IPS DF 19.7 (cell line): Measurements from ENCODE around the gene GCNT2.
"Not testable (repeated sequence)": the region's sequence is repeated elsewhere in the genome, so short reads cannot be mapped to it uniquely, and the experiment has no call there.

Source experiments
- DNase-seq: peaks from one replicate; pipeline ENCODE4 v3.0.0-alpha.2; 2013; ENCODE audit warnings: low read depth, low spot score

GCNT2 gene

GRCh38 chr6:10521104-10521808 is at the start of gene GCNT2:
TSS of gene GCNT2 (plus strand) at chr6:10521351. CDS start at chr6:10528912, 7,561 bp downstream.
- peak; percentile 85 for DNase-seq

GRCh38 chr6:10472634-10473033 is 48.5 kb upstream of the GCNT2 start:
- no peak for DNase-seq

- peak; percentile 30 for DNase-seq
These were observed 42.7 kb upstream of the GCNT2 start for GRCh38 chr6:10478187-10479040.

- no peak for DNase-seq
These were observed 41.0 kb upstream of the GCNT2 start for GRCh38 chr6:10479939-10480700.

DNA sequence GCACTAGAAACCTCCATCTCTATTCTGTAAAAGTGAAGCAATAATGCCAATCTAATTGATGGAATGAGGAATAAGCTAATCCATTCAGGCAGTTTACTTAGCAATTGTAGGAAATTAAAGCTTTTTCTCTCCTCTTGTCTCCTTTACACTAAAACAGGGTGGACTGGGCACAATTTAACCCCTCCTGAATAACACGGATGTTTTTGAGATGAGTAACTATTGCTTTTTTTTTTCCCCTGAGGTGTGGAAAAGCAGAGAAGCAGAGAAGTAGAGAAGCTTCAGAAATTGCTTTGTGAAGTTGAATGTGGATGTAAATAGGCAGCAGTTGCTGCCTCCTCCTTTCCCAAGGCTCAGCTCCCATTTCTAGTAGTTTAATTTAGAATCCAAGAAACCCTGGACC is 40.0 kb upstream of the GCNT2 start:
- no peak for DNase-seq

DNA sequence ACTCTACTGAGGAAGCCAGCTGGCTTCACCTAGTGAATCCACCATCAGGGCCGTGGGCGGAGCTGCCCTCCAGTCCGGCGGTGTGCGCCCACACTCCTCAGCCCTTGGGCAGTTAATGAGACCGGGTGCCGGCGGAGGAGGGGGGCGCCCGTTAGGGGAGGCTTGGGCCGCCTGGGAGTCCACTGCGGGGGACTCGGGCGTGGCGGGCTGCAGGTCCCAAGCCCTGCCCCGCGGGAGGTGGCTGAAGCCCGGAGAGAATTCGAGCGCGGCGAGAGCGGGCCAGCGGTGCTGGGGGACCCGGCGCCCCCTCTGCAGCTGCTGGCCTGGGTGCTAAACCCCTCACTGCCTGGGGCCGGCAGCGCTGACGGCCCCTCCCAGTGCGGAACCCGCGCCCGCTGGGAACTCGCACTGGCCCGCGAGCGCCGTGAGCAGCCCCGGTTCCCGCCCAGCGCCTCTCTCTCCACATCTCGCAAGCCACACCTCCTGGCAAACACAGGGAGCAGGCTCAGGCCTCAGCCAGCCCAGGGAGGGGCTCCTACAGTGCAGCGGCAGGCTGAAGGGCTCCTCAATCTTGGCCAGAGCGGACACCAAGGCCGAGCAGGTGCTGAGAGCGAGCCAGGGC is 38.4 kb upstream of the GCNT2 start:
- no peak for DNase-seq

DNA sequence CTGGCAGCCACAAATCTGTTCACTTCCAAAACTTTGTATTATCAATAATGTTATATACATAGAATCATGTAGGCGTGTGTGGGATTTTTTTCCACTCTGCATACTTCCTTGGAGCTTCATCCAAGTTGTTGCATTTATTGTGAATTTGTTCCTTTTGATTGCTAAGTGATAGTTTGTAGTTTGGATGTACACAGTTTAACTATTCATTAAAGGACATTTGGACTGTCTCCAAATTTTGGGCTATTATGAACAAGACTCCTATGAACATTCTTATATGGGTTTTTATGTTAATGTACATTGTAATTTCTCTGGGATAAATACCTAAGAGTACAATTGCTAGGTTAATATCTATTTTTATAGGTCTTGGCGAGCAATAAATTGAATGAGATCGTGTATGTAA is 36.2 kb upstream of the GCNT2 start:
- DNase-seq: no peak

DNA sequence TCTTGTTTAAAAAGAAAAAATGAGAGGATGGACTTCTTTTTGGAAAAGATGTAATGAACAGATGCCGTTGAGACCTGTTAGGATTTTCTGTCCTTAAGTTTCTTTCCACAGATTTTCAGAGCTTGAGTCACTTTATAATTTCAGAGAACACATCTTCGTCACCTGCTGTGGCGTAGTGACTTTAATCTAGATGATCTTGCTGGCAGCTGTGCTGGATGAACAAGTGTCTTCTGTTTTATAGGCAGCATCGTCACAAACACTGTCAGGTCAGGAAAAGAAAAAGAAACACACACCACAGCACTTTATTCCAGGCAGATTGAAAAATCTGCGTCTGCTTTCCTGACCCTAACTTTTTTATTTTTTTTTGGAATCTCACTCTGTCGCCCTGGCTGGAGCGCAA is 35.7 kb upstream of the GCNT2 start:
- DNase-seq: no peak

GRCh38 chr6:10486215-10486614 is 34.9 kb upstream of the GCNT2 start:
- no peak for DNase-seq

GRCh38 chr6:10486944-10487588 is 34.1 kb upstream of the GCNT2 start:
- DNase-seq: not testable (repeated sequence)

DNA sequence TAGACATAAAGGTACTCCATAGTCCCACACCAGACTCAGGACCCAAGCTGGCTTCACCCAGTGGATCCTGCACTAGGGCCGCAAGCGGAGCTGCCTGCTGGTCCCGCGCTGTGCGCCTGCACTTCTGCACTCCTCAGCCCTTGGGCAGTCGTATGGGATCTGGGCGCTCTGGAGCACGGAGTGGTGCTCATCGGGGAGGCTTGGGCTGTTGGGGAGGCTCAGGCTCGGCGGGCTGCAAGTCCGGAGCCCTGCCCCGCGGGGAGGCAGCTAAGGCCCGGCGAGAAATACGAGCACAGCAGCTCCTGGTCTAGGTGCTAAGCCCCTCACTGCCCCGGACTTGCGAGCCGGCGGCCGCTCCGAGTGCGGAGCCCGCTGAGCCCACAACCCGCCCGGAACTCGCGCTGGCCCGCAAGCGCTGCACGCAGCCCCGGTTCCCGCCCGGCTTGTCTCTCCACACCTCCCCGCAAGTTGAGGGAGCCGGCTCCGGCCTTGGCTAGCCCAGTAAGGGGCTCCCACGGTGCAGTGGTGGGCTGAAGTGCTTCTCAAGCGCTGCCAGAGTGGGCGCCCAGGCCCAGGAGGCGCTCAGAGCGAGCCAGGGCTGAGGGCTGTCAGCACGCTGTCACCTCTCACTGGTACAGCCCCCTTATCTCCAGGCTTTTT is 33.4 kb upstream of the GCNT2 start:
- no peak for DNase-seq

GRCh38 chr6:10491463-10491862 is 29.7 kb upstream of the GCNT2 start:
- DNase-seq: no peak

- not testable (repeated sequence) for DNase-seq
These were observed 29.2 kb upstream of the GCNT2 start for GRCh38 chr6:10491905-10492304.

DNA sequence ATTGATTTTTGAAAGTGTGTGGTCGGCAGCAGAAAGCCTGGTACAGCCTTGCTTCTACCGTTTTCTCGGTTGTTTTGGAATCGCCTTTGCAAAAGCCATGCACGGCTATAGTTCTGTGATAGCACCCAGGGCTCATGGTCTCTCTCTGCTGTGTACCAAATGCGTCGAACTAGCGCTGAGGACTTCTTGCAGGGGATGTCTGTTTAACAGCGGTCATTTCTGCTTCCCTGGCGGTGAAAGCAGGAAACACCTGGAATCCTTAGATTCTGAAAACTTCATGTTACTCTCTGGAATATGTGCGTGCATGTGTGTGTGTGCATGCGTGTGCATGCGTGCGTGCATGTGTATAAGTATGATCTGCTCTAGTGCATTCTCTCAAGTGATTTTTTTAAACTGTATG is 26.1 kb upstream of the GCNT2 start:
- DNase-seq: no peak

DNA sequence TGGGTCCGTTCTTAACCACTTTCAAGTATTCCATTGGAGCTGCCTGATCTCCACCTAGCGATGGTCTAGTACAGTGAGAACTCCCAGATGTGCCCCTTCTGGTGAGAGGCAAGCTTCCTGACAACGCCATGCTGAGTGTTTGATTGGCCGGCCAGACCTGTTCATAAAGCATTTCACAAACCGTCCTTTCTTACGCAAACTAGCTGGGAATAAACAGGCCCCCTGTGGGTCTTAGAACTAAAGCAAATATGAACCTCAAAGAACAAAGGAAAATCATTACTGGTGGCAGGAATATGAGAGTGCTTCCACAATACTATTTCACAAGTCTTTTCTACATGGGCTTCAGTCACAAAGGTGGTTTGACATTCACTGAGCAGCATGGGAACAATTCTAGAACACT is 15.6 kb upstream of the GCNT2 start:
- DNase-seq: no peak

DNA sequence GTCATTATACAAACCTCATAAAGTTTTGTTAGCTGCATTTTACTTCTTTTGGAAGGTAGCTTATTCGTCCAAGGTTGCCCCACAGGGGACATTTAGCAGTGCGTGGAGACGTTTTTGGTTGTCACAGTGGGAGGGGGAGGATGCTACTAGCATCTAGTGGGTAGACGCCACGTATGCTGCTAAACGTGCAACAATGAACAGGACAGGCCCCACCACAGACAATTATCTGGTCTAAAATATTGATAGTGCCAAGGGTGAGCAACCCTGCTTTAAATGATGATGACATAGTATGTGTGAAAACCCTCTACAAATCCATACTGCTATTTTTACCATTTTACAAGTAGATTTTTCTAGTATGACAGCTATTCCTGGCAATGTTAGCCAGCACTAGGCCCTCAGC is 13.9 kb upstream of the GCNT2 start:
- DNase-seq: no peak

DNA sequence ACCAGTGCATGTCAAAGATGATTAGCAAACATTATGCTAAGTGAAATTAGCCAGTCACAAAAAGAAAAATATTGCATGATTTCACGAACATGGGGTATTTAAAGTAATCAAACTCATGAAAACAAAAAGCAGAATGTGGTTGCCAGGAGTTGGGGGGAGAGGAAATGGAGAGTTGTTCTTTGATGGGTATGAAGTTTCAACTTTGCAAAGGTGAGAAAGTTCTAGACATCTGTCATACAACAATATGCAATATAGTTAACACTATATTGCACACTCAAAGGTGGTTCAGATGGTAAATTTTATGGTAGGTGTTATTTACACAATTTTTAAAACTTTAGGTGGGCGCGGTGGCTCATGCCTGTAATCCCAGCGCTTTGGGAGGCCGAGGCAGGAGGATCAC is 13.4 kb upstream of the GCNT2 start:
- no peak for DNase-seq

GRCh38 chr6:10510592-10511367 is 10.4 kb upstream of the GCNT2 start:
- DNase-seq: no peak

DNA sequence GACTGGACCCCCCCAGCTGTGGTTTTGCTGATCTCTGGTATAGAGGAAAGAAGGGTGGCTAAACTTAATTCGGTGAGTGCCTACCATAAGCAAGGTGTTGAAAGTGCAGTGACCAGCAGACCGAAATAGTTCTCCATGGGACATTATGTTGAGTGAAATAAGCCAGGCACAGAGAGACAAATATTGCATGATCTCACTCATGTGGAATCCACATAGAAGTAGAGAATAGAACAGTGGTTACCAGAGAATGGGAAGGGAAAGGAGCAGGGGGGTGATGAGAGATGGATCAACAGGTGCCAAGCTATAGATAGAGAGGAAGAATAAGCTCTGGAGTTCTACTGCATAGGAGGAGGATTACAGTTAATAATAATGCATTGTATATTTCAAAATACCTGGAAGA is 9.7 kb upstream of the GCNT2 start:
- DNase-seq: no peak

DNA sequence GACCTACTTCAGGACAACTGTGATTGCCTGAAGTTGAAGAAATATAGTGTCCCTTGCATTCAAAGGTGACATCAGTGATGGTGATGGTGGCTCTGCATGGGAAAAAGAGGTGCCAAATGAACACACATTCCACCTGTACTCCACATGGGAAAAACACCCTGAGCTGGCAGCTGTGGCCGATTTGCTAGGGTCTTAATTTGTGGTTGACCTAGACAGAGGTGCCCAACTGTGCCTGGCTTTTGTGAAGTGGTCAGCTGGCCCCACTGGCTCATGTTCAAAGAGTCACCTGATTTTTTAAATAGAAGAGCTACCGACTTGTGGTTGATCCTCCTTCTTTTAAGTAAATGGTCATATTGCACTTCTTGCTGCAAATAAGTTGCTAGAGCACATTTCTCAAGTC is 7.6 kb upstream of the GCNT2 start:
- no peak for DNase-seq
